Smooth muscle cell (in vitro differentiated cells): ENCODE results near the gene HOXB3. TPM values are rescaled to one million over a fixed set of nuclear protein-coding genes. Genes with fewer than 3 reads are reported as not detected.

ENCODE experiments used
- DNase-seq: peaks from one replicate; lab custom pipeline; 2025; ENCODE audit not compliant: unreplicated experiment; lab: John Stamatoyannopoulos, UW
- H2AFZ ChIP-seq: fragments of 200-600 bp; sonication (generic); 2 replicates; pipeline ENCODE4 v1.6.0; 2016; ENCODE audit warnings: antibody characterized with exemption, low read depth, mild to moderate bottlenecking
- H3F3A ChIP-seq: fragments of 200-600 bp; sonication (generic); 2 replicates; pipeline ENCODE4 v1.6.0; 2017; ENCODE audit warnings: antibody characterized with exemption, low read depth
- H3K27ac ChIP-seq: fragments of 200-600 bp; sonication (generic); 2 replicates; pipeline ENCODE4 v1.5.1; 2016; ENCODE audit warnings: low read depth, mild to moderate bottlenecking
- H3K27me3 ChIP-seq: fragments of 200-600 bp; sonication (generic); 2 replicates; pipeline ENCODE4 v1.6.1; 2016; ENCODE audit warnings: low read depth, mild to moderate bottlenecking
- H3K36me3 ChIP-seq: fragments of 200-600 bp; sonication (generic); 2 replicates; pipeline ENCODE4 v1.5.1; 2016; ENCODE audit warnings: low read depth
- H3K4me1 ChIP-seq: fragments of 200-600 bp; sonication (generic); 2 replicates; pipeline ENCODE4 v1.5.1; 2016; ENCODE audit warnings: low read depth
- H3K4me2 ChIP-seq: fragments of 200-600 bp; sonication (generic); 2 replicates; pipeline ENCODE4 v1.6.0; 2016; ENCODE audit warnings: mild to moderate bottlenecking
- H3K4me3 ChIP-seq: fragments of 200-600 bp; sonication (generic); 2 replicates; pipeline ENCODE4 v1.5.1; 2016; ENCODE audit warnings: mild to moderate bottlenecking
- H3K79me2 ChIP-seq: fragments of 200-600 bp; sonication (generic); 2 replicates; pipeline ENCODE4 v1.6.0; 2016; ENCODE audit warnings: low read depth, mild to moderate bottlenecking
- H3K9ac ChIP-seq: fragments of 200-600 bp; sonication (generic); 2 replicates; pipeline ENCODE4 v1.6.0; 2016; ENCODE audit warnings: low read depth
- H3K9me3 ChIP-seq: fragments of 200-600 bp; sonication (generic); replicated peaks from 2 replicates; pipeline ENCODE4 v1.5.1; 2016; ENCODE audit warnings: low read depth
- H4K20me1 ChIP-seq: fragments of 200-600 bp; sonication (generic); 2 replicates; pipeline ENCODE4 v1.6.0; 2016; ENCODE audit warnings: low read depth
- WGBS: methylation state at CpG from one replicate; pipeline ENCODE4 v1.1.7; 2016; ENCODE audit warnings: low lambda C conversion rate; 5-methylcytosine and 5-hydroxymethylcytosine counted together
- polyA plus RNA-seq: library from polyadenylated mRNA; unstranded; fragments of >200 nt; fragmentation: Nextera tagmentation; extraction: Ambion mirVana; gene quantifications from 2 replicates; pipeline ENCODE4 v1.2.1, GENCODE V29; 2016
- total RNA-seq: library from RNA; depleted of rRNA; stranded (reverse); fragments of >200 nt; gene quantifications from 2 replicates; pipeline ENCODE4 v1.2.3, GENCODE V29; 2014
- TF ChIP-seq, protein P1 (sequence below): fragments of 200-600 bp; sonication (generic); IDR thresholded peaks from 2 replicates; pipeline ENCODE4 v1.5.1; 2017; ENCODE audit warnings: borderline replicate concordance, mild to moderate bottlenecking, antibody characterized with exemption; ENCODE audit not compliant: insufficient read depth, poor library complexity, severe bottlenecking

HOXB3 gene
- total and polyA plus RNA-seq, 2 experiments from 2014 or later: 2.8 to 5.1 TPM

DNA sequence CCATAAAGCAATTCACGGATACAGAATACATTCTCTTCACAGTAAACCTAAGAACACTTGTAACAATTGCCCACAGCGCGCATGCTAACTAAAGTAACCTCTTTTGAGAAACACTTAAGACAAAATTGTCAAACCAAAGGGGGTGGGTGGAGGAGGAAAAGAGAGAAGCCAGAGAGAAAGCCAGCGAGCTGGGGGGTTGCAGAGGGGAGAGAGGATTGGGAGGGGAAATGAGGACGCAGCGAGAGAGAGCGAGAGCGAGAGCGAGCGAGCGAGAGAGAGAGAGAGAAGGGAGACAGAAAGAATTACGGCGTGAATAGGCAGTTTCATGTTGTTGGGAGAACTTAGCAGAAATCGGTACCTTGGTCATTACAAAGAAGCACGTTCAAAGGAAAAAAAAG, 22.4 kb upstream of the HOXB3 start:
- H4K20me1 ChIP-seq: peaks cover 16% of the 10 kb centered on the region
- H3K9me3 ChIP-seq: no peaks in the 10 kb centered on the region
- H3K27ac ChIP-seq: peak overlapping the region; percentile 79
- TF ChIP-seq, protein P1, sequence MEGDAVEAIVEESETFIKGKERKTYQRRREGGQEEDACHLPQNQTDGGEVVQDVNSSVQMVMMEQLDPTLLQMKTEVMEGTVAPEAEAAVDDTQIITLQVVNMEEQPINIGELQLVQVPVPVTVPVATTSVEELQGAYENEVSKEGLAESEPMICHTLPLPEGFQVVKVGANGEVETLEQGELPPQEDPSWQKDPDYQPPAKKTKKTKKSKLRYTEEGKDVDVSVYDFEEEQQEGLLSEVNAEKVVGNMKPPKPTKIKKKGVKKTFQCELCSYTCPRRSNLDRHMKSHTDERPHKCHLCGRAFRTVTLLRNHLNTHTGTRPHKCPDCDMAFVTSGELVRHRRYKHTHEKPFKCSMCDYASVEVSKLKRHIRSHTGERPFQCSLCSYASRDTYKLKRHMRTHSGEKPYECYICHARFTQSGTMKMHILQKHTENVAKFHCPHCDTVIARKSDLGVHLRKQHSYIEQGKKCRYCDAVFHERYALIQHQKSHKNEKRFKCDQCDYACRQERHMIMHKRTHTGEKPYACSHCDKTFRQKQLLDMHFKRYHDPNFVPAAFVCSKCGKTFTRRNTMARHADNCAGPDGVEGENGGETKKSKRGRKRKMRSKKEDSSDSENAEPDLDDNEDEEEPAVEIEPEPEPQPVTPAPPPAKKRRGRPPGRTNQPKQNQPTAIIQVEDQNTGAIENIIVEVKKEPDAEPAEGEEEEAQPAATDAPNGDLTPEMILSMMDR: no peak
- H3F3A ChIP-seq: peaks cover 13% of the 10 kb centered on the region
- DNase-seq: no peak
- H3K4me3 ChIP-seq: peak overlapping the region; percentile 69
- H2AFZ ChIP-seq: peak overlapping the region; percentile 22
- H3K79me2 ChIP-seq: peaks cover 65% of the 10 kb centered on the region
- H3K36me3 ChIP-seq: no peaks in the 10 kb centered on the region
- WGBS: 2% methylated on average over 12 of the region's 15 CpGs
- peaks cover 36% of the 10 kb centered on the region for H3K27me3 ChIP-seq
- H3K4me2 ChIP-seq: peak overlapping the region; percentile 98
- peaks cover 7% of the 10 kb centered on the region for H3K4me1 ChIP-seq
- H3K9ac ChIP-seq: peak overlapping the region; percentile 45

DNA sequence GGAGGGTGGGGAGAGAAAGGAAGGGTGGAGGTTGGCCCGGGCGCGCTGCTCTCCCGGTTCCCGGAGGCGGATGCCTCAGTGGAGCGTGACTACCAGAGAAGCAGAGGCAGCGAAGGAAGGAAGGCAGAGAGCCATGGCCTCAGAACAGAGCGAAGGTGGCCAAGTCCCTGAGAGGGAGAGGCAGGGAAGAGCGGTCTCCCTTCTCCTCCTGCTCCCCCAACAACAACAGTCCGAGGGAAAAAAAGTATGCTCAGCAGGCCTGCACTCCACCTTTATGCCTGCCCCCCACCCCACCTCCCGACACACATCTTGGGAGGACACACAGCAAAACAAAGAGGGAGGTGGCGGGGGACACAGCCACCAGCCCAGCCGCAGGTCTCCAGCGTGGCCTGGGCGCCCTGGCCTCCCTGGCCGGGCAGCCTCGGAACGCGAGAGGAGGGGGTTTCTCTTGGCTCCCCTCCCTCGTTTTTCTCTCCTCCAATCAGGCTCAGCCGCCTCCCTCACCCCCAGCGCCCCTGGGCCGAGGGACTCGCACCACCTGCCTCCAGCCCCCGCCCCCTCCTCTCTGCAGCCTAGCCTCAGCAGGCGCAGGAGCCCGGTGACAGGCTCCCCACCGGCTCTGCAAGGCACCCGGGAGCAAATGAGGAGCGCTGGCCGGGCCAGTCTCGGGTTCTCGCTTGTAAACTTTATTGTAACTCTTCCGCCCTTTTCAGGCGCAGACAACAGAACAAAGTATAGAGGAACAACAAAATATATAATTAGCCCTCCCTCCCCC, 21.8 kb upstream of the HOXB3 start:
- no peaks in the 10 kb centered on the region for H3K36me3 ChIP-seq
- peaks cover 11% of the 10 kb centered on the region for H4K20me1 ChIP-seq
- DNase-seq: no peak
- peaks cover 13% of the 10 kb centered on the region for H3F3A ChIP-seq
- no peak overlapping the region for H2AFZ ChIP-seq
- H3K27ac ChIP-seq: peak overlapping the region; percentile 79
- peak overlapping the region; percentile 98 for H3K4me2 ChIP-seq
- peaks cover 69% of the 10 kb centered on the region for H3K79me2 ChIP-seq
- peaks cover 30% of the 10 kb centered on the region for H3K27me3 ChIP-seq
- peaks cover 7% of the 10 kb centered on the region for H3K4me1 ChIP-seq
- H3K9ac ChIP-seq: peak overlapping the region; percentile 45
- H3K9me3 ChIP-seq: no peaks in the 10 kb centered on the region
- TF ChIP-seq, protein P1: no peak
- 2% methylated on average over 36 of the region's 36 CpGs for WGBS
- peak overlapping the region; percentile 69 for H3K4me3 ChIP-seq

DNA sequence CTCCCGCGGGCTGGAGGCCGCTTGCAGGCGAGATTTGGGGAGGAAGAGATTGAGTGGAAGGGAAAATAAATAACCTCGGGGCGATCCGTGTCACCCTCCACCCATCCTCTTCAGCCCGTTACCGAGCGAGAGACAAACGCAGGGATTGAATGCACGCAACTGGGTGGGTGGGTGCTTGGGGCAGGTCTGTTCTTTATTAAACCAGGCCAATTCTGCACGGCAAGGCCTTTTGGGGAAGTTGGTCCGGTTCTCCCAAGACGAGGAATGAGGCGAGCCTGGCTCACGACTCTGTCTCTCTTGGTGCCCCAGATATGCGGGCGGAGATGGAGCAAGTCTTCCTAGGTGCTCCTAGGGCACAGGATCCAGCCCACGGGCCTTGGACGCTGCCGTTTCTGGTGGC, 21.2 kb upstream of the HOXB3 start:
- DNase-seq: no peak
- Histone ChIP-seq H3K36me3 (no peaks in the 10 kb centered on the region), H3K4me2 (peak overlapping the region; percentile 98), H3K9me3 (no peaks in the 10 kb centered on the region), H3K4me1 (peaks cover 7% of the 10 kb centered on the region), H3K4me3 (peak overlapping the region; percentile 69), H3K27ac (peak overlapping the region; percentile 79), H4K20me1 (peaks cover 4% of the 10 kb centered on the region), H3K27me3 (peaks cover 24% of the 10 kb centered on the region), H2AFZ (peak overlapping the region; percentile 80), H3K79me2 (peaks cover 71% of the 10 kb centered on the region), H3F3A (peaks cover 13% of the 10 kb centered on the region), H3K9ac (peak overlapping the region; percentile 74)
- TF ChIP-seq, protein P1: no peak
- WGBS: 2% methylated on average over 22 of the region's 22 CpGs
